ENCODE results near the gene CD40. TPM values are rescaled to one million over a fixed set of nuclear protein-coding genes. Genes with fewer than 3 reads are reported as not detected.

The CD40 gene
- total and polyA plus RNA-seq, 2 of the 8 experiments (the other 6 are each of a cell fraction or from before 2014, with no cell fraction given), result 14.5 to 18.8 TPM

DNA sequence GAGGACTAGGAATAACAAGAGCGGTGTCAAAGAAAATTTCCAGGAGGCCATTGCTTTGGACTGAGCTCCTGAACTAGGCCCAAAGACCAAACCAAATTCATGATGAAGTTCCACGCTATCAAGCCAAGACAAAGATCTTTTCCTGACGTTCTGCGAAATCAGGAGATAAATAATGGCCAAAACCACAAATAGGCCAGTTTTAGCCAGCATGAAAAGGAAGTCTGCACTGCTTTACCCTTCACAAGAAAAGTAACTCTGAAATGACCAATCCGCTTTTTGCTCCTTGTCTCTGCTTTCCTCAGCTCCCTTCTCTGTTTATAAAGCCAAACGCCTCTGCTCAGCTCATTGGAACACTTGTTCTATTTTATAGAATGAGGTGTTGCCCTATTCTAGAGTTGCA is 35.0 kb upstream of the CD40 start:
- Histone ChIP-seq H3K9me3 (ENCODE audit: insufficient read depth in 2 of 2, low read depth in 1 of 2, low read length in 1 of 2) (no peaks in the 10 kb centered on the region), H4K20me1 (replicated peaks in 1 of 2; ENCODE audit: control insufficient read depth in 1 of 2, insufficient read depth in 2 of 2, low read length in 2 of 2) (peaks cover 7 to 10% of the 10 kb centered on the region in 2 experiments), H3K9ac (replicated peaks in 1 of 4; ENCODE audit: extremely low read depth in 1 of 4, low read depth in 3 of 4, low read length in 3 of 4) (no peak overlapping the region), H2BK5ac (ENCODE audit: low read depth, low read length) (no peak overlapping the region), H3K4me1 (replicated peaks in 1 of 4; ENCODE audit: control insufficient read depth in 3 of 4, insufficient read depth in 4 of 4, low read length in 3 of 4) (peaks cover 0 to under 1% (median under 1%) of the 10 kb centered on the region in 4 experiments; a peak in 3 of 7 replicates), H3K23ac (ENCODE audit: insufficient read length) (no peak overlapping the region), H3K18ac (ENCODE audit: extremely low read depth, low read length) (no peak overlapping the region), H3K23me2 (ENCODE audit: low read depth, low read length) (no peaks in the 10 kb centered on the region; the same call in 1 of the 2 replicates), H3K4me3 (ENCODE audit: extremely low read depth in 1 of 4, insufficient read depth in 2 of 4, low read depth in 3 of 4, low read length in 4 of 4) (no peak overlapping the region), H2AK5ac (ENCODE audit: low read depth, low read length) (no peak overlapping the region), H4K8ac (ENCODE audit: extremely low read depth, insufficient read depth, low read length) (no peak overlapping the region), H3K27ac (ENCODE audit: low read depth, low read length) (no peak overlapping the region), H3K27me3 (replicated peaks in 1 of 4; ENCODE audit: control insufficient read depth in 3 of 4, extremely low read depth in 1 of 4, insufficient read depth in 3 of 4, low read length in 3 of 4) (no peaks in the 10 kb centered on the region), H4K5ac (ENCODE audit: insufficient read length, low read depth, low read length) (no peak overlapping the region), H3K4ac (replicated peaks; ENCODE audit: insufficient read length, low read depth, low read length) (no peak overlapping the region), H2BK120ac (replicated peaks; ENCODE audit: low read depth, low read length) (no peak overlapping the region), H3K36me3 (ENCODE audit: control insufficient read depth in 2 of 4, insufficient read depth in 4 of 4, low read length in 3 of 4) (peaks cover 0 to 13% (median 0%) of the 10 kb centered on the region in 4 experiments; a peak in 1 of 8 replicates), H2BK20ac (ENCODE audit: low read length) (no peak overlapping the region), H4K91ac (replicated peaks; ENCODE audit: insufficient read length, low read length) (no peak overlapping the region), H2AFZ (ENCODE audit: low read length) (no peak overlapping the region), H3K56ac (replicated peaks; ENCODE audit: insufficient read length, low read depth, low read length) (no peak overlapping the region), H3K14ac (ENCODE audit: insufficient read length) (no peak overlapping the region), H3K79me2 (ENCODE audit: control insufficient read depth in 1 of 2, insufficient read depth in 2 of 2, low read length in 2 of 2) (peaks cover 11 to 98% of the 10 kb centered on the region in 2 experiments), H2BK15ac (ENCODE audit: low read length) (no peak overlapping the region), H3K79me1 (ENCODE audit: low read depth, low read length) (peaks cover 4% of the 10 kb centered on the region; the same call in 1 of the 2 replicates), H2BK12ac (ENCODE audit: low read depth, low read length) (no peak overlapping the region), H3K4me2 (ENCODE audit: insufficient read depth in 1 of 2, low read depth in 2 of 2, low read length in 2 of 2) (no peak overlapping the region)
- TF ChIP-seq FOSL1 (IDR thresholded peaks at IDR 0.05; ENCODE audit: insufficient read depth, low read depth, low read length), result no peak
- TF ChIP-seq, protein P1, sequence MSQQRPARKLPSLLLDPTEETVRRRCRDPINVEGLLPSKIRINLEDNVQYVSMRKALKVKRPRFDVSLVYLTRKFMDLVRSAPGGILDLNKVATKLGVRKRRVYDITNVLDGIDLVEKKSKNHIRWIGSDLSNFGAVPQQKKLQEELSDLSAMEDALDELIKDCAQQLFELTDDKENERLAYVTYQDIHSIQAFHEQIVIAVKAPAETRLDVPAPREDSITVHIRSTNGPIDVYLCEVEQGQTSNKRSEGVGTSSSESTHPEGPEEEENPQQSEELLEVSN (IDR thresholded peaks at IDR 0.05), result no peak
- no peak for TF ChIP-seq SIX5 (IDR thresholded peaks at IDR 0.05; ENCODE audit: low read depth, low read length)
- TF ChIP-seq TCF12 (IDR thresholded peaks at IDR 0.05; ENCODE audit: low read depth, low read length), result no peak
- no peak for TF ChIP-seq CHD1 (IDR thresholded peaks at IDR 0.05; ENCODE audit: low read depth, low read length)
- TF ChIP-seq SAP30 (IDR thresholded peaks at IDR 0.05; ENCODE audit: insufficient read depth, insufficient replicate concordance, low read length), result no peak
- TF ChIP-seq POU5F1 (IDR thresholded peaks at IDR 0.05; ENCODE audit: low read depth, low read length), result no peak
- FAIRE-seq, result no peak
- POLR2A ChIA-PET (ENCODE audit: partially characterized antibody), result interaction anchor here (0.9 to 1.5 kb wide), 2 partner anchors 9 kb away, joined by 3 to 4 read pairs; no protein-coding TSS in a partner anchor
- CTCF ChIA-PET (ENCODE audit: partially characterized antibody), result interaction anchor here (1.2 to 1.8 kb wide), 3 partner anchors 25 to 113 kb away, joined by 4 to 7 read pairs (median 7); no protein-coding TSS in a partner anchor
- WGBS, 2 experiments (ENCODE audit: extremely low coverage in 1 of 2, insufficient coverage in 1 of 2, insufficient read length in 1 of 2, insufficient replicate concordance in 2 of 2, low coverage in 1 of 2, low lambda C conversion rate in 2 of 2, missing lambda C conversion rate in 1 of 2), result 83% methylated on average over 6 of the region's 6 CpGs; no CpG with 5 or more reads in 1 of the 2 experiments
- no peak for DNase-seq (ENCODE audit: low read depth in 1 of 2, low spot score in 2 of 2)

All from H1 (cell line).